ENCODE data around the gene ZNF174.
A peak's percentile ranks its signal among the peaks of the same experiment; 100 is the strongest.

The ZNF174 gene

DNA sequence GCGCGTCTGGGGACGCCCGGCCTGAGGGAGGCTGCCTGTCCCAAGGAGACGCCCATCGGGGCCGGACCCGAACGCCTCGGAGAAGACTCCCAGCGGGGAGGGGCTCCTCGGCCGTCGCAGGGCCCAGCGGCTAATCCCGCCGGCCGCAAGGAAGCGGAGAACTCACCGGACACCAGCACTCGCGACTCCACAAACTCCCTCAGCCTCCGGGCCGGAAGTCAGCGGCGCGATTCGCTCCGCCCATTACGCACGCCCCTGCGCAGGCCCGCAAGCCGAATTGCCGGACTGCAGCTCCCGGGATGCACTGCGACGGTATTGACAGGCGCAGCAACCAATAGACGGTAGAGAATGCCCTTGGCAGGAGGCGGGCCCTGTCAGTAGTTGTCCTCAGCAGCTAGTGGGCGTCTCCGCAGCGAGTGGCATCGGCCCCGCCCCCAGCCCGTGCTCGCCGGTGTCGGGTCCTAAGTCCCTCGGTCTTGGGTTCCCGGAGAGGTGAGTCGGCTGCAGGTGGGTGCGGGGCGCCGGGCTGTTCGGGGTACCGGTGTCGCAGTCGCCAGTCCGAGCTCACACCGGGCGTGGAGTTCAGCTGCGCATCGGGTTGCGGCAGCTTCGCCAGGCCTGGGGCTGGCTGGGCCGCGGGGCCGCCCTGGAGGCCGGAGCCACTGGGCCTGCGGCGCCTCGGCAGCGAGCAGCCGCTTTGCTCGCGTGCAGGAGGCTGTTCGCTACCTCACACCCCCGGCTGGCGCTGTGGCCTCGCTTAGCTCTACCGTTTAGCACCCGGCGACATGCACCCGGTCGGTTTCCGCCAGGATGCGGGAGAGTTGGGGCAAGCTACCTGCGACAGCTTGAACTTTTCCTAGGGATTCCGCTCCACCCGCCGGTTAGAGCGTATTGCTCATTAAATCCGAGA, at the start of gene ZNF174, which contains the start of gene ZSCAN32:
Gene ZNF174 (plus strand): TSS at position 437 of the 910 bp plus-strand sequence. CDS start 790 bp downstream, outside the sequence.
Gene ZSCAN32 (minus strand): TSS at position 226 of the 910 bp plus-strand sequence. CDS start 3,447 bp downstream, outside the sequence.
- DNase-seq (ENCODE audit: low read depth, low spot score): peak; percentile 96
- Histone ChIP-seq H3K27ac (no peak within 1 kb of the TSS; the same call in 1 of the 2 replicates), H3K9me3 (ENCODE audit: low read depth, low read length) (peaks cover 3% of the 10 kb centered on the region), H3K36me3 (ENCODE audit: insufficient read depth, low read length) (peaks cover 62% of the 10 kb centered on the region), H3K4me3 (peak within 1 kb of the TSS; percentile 96), H3K9ac (ENCODE audit: insufficient read length) (peak within 1 kb of the TSS; percentile 95)
- TF ChIP-seq POLR2AphosphoS5 (IDR thresholded peaks at IDR 0.05; ENCODE audit: borderline replicate concordance, low read depth, low read length): peak; percentile 90
- TF ChIP-seq EZH2 (IDR thresholded peaks at IDR 0.05): no peak
- peak; percentile 13 for TF ChIP-seq FOXP2 (optimal IDR thresholded peaks at IDR 0.05; ENCODE audit: control extremely low read depth, extremely low read length, insufficient read depth)

DNA sequence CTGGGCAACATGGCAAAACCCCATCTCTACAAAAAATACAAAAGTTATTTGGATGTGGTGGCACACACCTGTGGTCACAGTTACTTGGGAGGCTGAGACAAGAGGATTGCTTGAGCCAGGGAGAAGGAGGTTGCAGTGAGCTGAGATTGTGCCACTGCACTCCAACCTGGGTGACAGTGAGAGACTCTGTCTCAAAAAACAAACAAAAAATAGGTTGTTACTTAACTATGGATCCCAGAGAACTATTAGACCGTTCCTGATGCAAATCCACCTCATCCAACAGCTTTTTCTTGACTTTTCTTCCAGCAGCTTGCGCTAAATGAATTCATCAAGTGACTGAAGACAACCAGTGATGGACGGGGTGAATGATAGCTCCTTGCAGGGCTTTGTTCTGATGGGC, 45.4 kb upstream of the ZNF174 start, which contains the start of gene OR2C1:
Gene OR2C1 (plus strand): TSS at position 301 of the 400 bp plus-strand sequence. CDS start 52 bp downstream, at position 353.
- Histone ChIP-seq H3K9ac (ENCODE audit: insufficient read length) (no peak within 1 kb of the TSS), H3K9me3 (ENCODE audit: low read depth, low read length) (no peaks in the 10 kb centered on the region), H3K4me3 (no peak within 1 kb of the TSS), H3K27ac (no peak within 1 kb of the TSS), H3K36me3 (ENCODE audit: insufficient read depth, low read length) (no peaks in the 10 kb centered on the region)
- no peak for DNase-seq (ENCODE audit: low read depth, low spot score)
- TF ChIP-seq POLR2AphosphoS5 (IDR thresholded peaks at IDR 0.05; ENCODE audit: borderline replicate concordance, low read depth, low read length): no peak
- no peak for TF ChIP-seq FOXP2 (optimal IDR thresholded peaks at IDR 0.05; ENCODE audit: control extremely low read depth, extremely low read length, insufficient read depth)
- no peak for TF ChIP-seq EZH2 (IDR thresholded peaks at IDR 0.05)

DNA sequence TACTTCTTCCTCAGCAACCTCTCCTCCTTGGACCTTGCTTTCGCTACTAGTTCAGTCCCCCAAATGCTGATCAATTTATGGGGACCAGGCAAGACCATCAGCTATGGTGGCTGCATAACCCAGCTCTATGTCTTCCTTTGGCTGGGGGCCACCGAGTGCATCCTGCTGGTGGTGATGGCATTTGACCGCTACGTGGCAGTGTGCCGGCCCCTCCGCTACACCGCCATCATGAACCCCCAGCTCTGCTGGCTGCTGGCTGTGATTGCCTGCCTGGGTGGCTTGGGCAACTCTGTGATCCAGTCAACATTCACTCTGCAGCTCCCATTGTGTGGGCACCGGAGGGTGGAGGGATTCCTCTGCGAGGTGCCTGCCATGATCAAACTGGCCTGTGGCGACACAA, 44.9 kb upstream of the ZNF174 start:
- no peak for TF ChIP-seq EZH2 (IDR thresholded peaks at IDR 0.05)
- Histone ChIP-seq H3K36me3 (ENCODE audit: insufficient read depth, low read length) (no peaks in the 10 kb centered on the region), H3K4me3 (no peak overlapping the region), H3K9ac (ENCODE audit: insufficient read length) (no peak overlapping the region), H3K9me3 (ENCODE audit: low read depth, low read length) (no peaks in the 10 kb centered on the region), H3K27ac (no peak overlapping the region)
- no peak for DNase-seq (ENCODE audit: low read depth, low spot score)

DNA sequence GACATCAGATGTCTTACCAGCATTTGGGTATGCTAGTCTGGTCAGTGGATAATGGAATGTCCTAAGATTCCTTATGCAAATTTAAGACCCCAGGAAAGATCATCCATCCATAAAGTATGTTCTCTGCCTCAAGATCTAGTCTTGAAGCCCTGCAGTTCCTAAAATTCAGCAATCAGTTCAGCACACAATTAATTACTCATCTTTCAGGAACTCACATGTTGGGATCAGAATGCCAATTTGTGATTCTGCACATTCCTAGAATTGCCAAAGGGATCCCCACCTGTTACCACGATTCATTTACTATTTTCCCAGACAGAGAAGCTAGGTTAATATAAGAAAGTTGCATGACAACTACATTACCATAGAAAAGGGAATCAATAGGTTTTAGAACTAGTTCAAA, 42.1 kb upstream of the ZNF174 start:
- Histone ChIP-seq H3K9ac (ENCODE audit: insufficient read length) (no peak overlapping the region), H3K9me3 (ENCODE audit: low read depth, low read length) (no peaks in the 10 kb centered on the region), H3K4me3 (no peak overlapping the region), H3K27ac (no peak overlapping the region), H3K36me3 (ENCODE audit: insufficient read depth, low read length) (no peaks in the 10 kb centered on the region)
- TF ChIP-seq FOXP2 (optimal IDR thresholded peaks at IDR 0.05; ENCODE audit: control extremely low read depth, extremely low read length, insufficient read depth): no peak
- no peak for TF ChIP-seq POLR2AphosphoS5 (IDR thresholded peaks at IDR 0.05; ENCODE audit: borderline replicate concordance, low read depth, low read length)
- no peak for TF ChIP-seq EZH2 (IDR thresholded peaks at IDR 0.05)
- DNase-seq (ENCODE audit: low read depth, low spot score): no peak

DNA sequence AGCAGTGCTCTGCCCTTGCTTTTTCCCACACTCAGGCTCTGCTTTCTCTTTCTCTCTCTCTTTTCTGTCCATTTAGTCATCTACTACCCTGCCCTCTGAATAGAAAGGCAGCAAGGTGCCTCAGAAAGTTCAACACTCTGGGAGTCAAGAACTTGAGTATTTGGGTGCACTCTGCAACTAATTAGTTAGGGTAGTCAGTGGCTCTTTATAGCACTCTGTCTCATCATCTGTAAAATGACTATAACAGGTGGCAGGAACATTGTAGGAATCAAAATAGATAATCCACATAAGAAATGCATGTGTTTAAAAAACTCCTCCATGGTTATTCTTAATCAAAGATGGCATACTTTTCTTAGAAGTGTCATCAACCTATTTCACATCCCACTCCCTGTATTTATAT, 38.1 kb upstream of the ZNF174 start:
- no peak overlapping the region for H3K4me3 ChIP-seq
- no peak for DNase-seq (ENCODE audit: low read depth, low spot score)
- TF ChIP-seq EZH2 (IDR thresholded peaks at IDR 0.05) (no peak), FOXP2 (optimal IDR thresholded peaks at IDR 0.05; ENCODE audit: control extremely low read depth, extremely low read length, insufficient read depth) (no peak), POLR2AphosphoS5 (IDR thresholded peaks at IDR 0.05; ENCODE audit: borderline replicate concordance, low read depth, low read length) (no peak)

DNA sequence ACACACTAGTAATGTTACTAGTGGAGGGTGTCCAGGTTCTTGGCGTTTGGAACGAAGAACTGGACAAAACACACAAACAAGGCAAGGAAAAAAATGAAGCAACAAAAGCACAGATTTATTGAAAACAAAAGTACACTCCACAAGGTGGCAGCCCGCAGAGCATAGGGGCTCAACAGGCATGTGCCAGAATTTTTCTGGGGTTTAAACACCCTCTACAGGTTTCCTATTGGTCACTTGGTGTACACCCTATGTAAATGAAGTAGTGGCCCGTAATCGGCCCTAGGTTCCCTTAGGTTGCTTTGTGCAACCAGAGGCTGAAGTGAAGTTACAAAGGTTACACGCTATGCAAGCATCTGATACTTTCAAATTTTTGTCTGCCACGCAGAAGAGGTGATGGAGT, 37.2 kb upstream of the ZNF174 start:
- Histone ChIP-seq H3K9me3 (ENCODE audit: low read depth, low read length) (no peaks in the 10 kb centered on the region), H3K4me3 (no peak overlapping the region), H3K27ac (no peak overlapping the region), H3K36me3 (ENCODE audit: insufficient read depth, low read length) (no peaks in the 10 kb centered on the region), H3K9ac (ENCODE audit: insufficient read length) (no peak overlapping the region)
- DNase-seq (ENCODE audit: low read depth, low spot score): no peak
- TF ChIP-seq EZH2 (IDR thresholded peaks at IDR 0.05) (no peak), FOXP2 (optimal IDR thresholded peaks at IDR 0.05; ENCODE audit: control extremely low read depth, extremely low read length, insufficient read depth) (no peak), POLR2AphosphoS5 (IDR thresholded peaks at IDR 0.05; ENCODE audit: borderline replicate concordance, low read depth, low read length) (no peak)

More for the DNA sequence above, 38.1 kb upstream of the ZNF174 start:
- no peak overlapping the region for H3K9ac ChIP-seq (ENCODE audit: insufficient read length)
- no peaks in the 10 kb centered on the region for H3K36me3 ChIP-seq (ENCODE audit: insufficient read depth, low read length)
- no peak overlapping the region for H3K27ac ChIP-seq
- H3K9me3 ChIP-seq (ENCODE audit: low read depth, low read length): no peaks in the 10 kb centered on the region

DNA sequence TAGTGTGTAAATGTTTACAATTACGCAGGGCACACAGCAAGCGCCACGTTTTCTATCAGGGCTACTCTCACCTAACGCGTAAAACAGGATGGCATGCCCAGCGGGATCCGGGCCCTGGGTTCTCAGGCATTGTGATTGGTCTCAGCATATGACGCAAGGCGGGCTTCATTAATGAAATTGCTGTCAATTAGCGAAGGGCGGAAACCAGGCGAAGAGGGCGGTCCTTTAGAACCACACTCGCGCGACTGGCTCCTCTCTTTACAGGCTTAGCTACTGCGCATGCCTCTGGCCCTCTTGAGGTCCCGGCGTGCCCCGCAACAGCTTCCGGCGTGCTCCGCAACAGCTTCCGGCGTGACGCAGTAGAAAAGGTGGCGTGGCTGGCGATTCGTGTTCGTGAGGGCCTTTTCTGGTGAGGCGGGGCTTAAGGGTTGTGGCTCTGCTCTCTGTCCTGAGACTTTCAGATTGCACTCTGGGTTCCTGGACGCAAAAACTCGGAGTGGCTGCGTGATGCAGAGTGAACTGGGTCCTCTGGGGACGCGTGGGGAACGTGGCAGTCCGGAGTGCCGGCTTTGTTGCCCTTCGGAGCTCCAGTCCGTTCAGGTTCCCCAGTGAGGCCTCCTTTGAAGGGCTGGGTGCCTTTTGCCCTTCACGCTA, 36.1 kb upstream of the ZNF174 start:
- no peak for TF ChIP-seq POLR2AphosphoS5 (IDR thresholded peaks at IDR 0.05; ENCODE audit: borderline replicate concordance, low read depth, low read length)
- TF ChIP-seq EZH2 (IDR thresholded peaks at IDR 0.05): no peak
- TF ChIP-seq FOXP2 (optimal IDR thresholded peaks at IDR 0.05; ENCODE audit: control extremely low read depth, extremely low read length, insufficient read depth): no peak
- H3K36me3 ChIP-seq (ENCODE audit: insufficient read depth, low read length): no peaks in the 10 kb centered on the region
- no peak for DNase-seq (ENCODE audit: low read depth, low spot score)
- H3K9ac ChIP-seq (ENCODE audit: insufficient read length): no peak overlapping the region
- H3K27ac ChIP-seq: no peak overlapping the region
- no peak overlapping the region for H3K4me3 ChIP-seq
- no peaks in the 10 kb centered on the region for H3K9me3 ChIP-seq (ENCODE audit: low read depth, low read length)

DNA sequence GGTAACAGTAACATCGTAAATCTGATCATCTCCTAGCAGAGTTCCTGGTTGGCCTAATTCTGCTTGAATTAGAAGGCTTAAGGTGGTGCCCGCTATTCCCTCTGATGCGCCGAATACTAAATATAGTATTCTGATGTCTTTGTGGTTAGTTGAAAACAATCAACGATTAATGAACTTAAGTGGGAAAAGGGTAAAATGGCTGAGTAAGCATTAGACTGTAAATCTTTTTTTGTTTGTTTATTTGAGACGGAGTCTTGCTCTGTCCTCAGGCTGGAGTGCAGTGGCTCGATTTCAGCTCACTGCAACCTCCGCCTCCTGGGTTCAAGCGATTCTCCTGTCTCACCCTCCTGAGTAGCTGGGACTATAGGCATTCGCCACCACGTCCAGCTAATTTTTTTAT, 31.9 kb upstream of the ZNF174 start:
- H3K9me3 ChIP-seq (ENCODE audit: low read depth, low read length): no peaks in the 10 kb centered on the region
- no peak overlapping the region for H3K27ac ChIP-seq
- TF ChIP-seq EZH2 (IDR thresholded peaks at IDR 0.05) (no peak), POLR2AphosphoS5 (IDR thresholded peaks at IDR 0.05; ENCODE audit: borderline replicate concordance, low read depth, low read length) (no peak)
- no peaks in the 10 kb centered on the region for H3K36me3 ChIP-seq (ENCODE audit: insufficient read depth, low read length)
- no peak for DNase-seq (ENCODE audit: low read depth, low spot score)
- H3K4me3 ChIP-seq: no peak overlapping the region
- H3K9ac ChIP-seq (ENCODE audit: insufficient read length): no peak overlapping the region
